Measurements from ENCODE around the gene SPON1. TPM values are rescaled to one million over a fixed set of nuclear protein-coding genes. Genes with fewer than 3 reads are reported as not detected.
"Not testable (repeated sequence)": the region's sequence is repeated elsewhere in the genome, so short reads cannot be mapped to it uniquely, and the experiment has no call there.

SPON1 gene
- total RNA-seq, 1 donor from 2014 or later, result under 0.01 TPM

- no peak for DNase-seq (ENCODE audit: low read depth in 2 of 2)
Observed at GRCh38 chr11:14267861-14268635, 305.5 kb downstream of the SPON1 start.

DNA sequence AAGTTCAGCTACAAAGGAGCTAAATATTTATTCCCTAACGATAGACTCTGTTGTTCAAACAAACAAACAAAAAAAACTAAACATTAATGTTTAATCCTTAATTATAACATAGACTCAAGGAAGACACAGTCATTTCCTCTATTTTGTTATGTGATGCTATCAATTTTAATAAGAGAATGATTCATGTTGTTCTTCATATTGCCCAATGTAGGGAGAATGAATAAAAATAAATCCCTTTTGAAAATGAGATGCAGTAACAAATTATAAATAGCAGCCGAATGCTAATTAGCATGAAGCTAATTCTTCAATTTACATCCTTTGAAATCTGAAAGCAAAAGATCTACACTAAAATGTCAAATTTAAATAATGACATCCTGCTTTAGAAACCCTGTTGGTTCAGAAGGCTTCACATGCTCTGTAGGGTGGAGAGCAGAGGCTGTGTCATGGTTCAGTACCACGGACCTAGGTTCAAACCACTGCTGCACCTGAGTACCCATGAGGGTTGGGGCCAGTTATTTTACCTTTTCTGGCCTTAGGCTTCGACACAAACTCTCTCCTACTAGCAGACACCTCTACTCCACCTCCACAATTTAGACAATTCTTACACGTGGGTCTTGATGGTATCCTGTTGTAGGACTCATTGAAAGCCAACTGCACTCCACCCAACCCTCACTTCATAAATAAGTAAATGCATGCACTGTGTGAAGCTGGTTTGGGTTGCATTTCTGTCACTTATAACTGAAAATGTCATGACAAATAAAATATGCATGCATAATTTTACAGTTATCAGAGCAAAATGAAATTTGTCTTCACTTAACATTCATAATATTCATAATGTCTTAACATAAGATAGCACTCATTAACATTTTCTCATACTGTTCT lies 307.4 kb downstream of the SPON1 start:
- DNase-seq (ENCODE audit: low read depth in 2 of 2), result no peak

DNA sequence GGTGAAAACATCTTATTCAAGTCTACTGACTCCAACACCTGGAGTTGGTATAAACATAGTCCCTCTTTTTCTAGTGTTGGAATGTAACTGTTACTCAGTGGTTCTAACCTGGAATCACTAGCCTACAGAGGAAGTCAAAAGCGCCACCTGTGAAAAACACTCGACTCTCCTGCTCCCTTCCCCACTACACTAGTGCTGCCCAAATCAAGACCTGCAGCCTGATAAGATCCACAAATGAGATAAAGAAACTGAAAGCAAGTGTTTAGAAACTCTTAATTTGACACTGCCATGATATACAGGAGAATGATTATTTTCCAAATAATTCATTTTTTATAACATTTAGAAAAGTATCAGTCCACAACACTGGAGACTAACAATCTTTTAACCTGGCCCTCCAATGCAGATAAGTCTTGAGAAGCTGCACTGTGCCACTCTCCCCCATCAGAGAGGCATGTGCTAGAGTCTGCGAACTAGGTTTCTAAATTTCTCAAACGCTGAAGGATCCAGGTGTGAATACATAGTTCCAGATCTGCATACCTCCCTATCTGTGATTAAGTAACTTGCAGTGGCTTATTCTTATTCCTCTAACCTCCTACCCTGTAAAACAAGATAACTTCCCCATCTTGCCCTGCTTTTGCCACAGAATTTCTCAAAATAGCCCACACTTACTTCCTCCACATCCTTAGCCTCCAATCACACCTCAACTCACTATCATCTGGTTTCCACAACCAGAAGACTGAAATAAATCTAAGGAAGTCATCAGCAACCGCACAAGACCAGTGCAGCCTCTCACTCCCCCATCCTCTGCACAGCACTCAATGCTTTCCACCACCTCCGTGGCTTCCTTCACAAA lies 308.4 kb downstream of the SPON1 start:
- no peak for DNase-seq (ENCODE audit: low read depth in 2 of 2)

DNA sequence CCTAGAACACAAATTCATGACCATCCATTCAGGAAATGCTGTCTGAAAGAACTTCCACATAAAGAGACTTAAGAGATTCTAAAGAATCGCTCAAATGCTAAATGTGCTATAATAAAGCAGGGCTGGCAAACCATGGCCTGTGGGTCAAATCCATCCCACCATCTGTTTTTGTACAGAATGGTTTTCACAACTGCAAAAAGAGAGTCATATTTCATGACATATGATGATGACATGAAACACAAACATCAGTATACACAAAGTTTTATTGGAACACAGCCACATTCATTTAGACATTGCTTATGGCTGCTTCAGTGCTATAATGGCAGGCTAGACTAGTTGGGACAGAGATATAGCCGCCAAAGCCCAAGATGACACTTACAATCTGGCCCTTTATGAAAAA lies 311.4 kb downstream of the SPON1 start:
- no peak for DNase-seq (ENCODE audit: low read depth in 2 of 2)

DNA sequence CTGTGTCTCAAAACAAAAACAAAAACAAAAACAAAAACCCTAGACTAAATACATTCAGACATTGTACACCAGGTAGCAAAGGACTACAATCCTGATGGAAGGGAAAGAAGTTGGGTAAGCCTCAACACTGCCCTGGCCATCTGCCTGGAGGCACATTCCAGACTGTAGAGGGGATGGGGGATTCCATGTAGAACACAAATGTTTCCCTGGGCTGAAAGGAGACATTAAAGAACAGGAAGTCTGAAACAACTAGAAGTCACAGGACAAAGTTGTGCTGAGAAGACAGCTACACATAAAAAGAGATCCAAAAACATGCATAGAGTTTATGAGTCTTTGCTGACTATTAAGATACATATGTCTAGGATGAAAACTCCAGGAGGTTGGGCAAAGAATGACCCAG lies 312.6 kb downstream of the SPON1 start:
- DNase-seq (ENCODE audit: low read depth in 2 of 2), result no peak

GRCh38 chr11:14278869-14279268 lies 316.3 kb downstream of the SPON1 start:
- DNase-seq (ENCODE audit: low read depth in 2 of 2), result not testable (repeated sequence)

GRCh38 chr11:14288189-14288935 lies 325.8 kb downstream of the SPON1 start:
- DNase-seq (ENCODE audit: low read depth in 2 of 2), result peak; percentile 9 to 17

DNA sequence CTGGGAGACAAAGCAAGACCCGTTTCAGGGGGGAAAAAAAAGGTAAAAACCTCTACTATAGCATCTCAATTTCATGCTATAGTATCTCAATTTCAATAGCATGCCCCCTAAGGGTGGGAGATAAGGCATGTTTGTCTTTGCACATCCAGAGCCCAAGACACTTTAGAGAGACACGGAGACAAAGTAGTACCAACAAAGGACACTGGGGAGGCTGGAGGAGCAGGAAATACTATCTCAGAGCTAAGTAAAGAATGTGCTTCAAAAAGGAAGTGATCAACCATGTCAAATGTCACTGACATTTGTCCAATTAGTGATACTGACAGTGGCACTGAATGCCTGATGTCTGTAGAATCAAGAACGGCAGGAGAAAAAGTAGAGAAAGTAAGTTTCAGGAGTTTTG lies 327.9 kb downstream of the SPON1 start:
- DNase-seq (ENCODE audit: low read depth in 2 of 2), result no peak

DNA sequence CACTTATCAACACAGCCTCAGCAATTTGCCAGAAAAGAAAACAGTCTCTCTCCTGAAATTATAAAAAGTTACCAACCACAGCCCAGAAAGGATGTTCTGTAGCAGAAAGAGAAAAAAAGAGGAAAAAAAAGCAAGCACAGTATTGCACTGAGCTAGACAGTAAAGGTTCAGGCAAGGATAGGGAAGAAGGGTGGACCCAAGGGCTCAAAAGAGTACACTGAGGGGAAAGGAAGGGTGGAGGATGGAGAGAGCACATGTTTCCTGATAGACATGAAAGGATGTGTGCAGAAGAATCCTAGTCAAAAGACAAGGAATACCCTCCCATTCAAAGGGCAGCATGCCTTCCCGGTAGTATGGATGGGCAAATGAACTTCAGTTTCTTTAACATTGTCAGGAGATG lies 337.4 kb downstream of the SPON1 start:
- no peak for DNase-seq (ENCODE audit: low read depth in 2 of 2)

- DNase-seq (ENCODE audit: low read depth in 2 of 2), result peak; percentile 65 to 83
Observed at GRCh38 chr11:14300661-14301304, 338.3 kb downstream of the SPON1 start.

GRCh38 chr11:14304601-14305000 lies 342.1 kb downstream of the SPON1 start:
- DNase-seq (ENCODE audit: low read depth in 2 of 2), result no peak

DNA sequence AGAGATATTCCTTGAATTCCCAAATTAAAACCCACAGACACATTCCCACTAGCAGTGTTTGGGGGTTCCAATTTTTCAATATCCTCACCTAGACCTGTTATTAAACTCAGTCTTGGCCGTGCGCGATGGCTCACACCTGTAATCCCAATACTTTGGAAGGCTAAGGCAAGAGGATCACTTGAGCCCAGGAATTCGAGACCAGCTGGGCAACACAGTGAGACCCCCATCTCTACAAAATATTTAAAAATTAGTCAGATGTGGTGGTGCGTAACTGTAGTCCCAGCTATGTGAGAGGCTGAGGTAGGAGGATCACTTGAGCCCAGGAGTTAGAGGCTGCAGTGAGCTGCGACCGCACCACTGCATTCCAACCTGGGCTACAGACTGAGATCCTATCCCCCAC lies 343.1 kb downstream of the SPON1 start:
- no peak for DNase-seq (ENCODE audit: low read depth in 2 of 2)

DNA sequence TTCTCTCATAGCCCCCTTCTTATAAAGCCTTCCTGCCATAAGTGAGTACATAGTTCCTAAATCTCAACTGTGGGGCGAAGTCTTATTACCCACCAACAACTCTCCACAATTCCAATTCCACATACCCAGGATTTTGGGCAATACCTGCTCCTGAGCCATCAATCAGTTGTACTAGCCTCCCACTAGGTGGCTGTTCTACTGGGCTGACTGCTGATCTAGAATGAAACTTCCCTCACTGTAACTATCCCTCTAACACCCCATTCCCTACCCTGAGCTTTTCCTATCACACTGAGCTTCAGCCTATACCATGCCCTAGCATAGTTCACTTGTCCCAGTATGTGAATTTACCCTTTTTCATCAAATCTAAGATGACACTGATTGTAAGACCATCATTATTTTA lies 344.0 kb downstream of the SPON1 start:
- no peak for DNase-seq (ENCODE audit: low read depth in 2 of 2)

DNA sequence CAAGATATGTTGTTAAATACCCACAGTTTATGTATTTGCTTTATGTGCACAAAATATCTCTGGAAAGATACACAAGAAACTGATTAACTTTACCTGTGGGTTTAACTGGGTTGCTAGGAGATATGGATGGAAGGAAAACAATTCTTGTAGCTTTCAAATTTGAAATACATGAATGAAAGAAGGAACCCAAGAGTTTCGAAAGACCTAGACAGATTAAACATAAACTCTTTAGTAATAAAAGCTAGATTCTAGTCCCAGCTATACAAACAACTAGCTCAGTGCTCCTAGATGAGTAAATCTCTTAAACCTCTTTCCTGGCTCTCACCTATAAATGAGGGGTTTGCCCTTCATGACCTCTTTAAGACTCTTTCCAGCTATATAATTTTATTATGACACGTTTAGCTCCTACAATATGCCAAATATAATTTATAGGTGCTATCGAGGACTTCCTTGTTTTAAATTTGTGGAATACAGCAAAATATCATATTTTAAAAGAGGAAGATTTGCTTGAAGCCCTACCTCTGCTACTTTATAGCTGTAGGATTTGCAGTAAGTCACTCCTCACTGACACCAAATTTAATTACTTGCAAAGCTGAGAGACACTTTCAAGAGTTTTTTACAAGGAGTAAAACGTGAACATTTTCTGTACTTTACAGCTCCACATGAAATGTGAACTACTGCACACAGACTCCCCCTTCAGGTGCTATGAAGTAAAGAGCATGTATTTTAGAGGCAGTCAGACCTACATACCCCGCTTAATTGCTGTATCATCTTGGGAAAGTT lies 345.8 kb downstream of the SPON1 start:
- DNase-seq (ENCODE audit: low read depth in 2 of 2), result peak; percentile 26 to 67

GRCh38 chr11:14308897-14309387 lies 346.4 kb downstream of the SPON1 start:
- DNase-seq (ENCODE audit: low read depth in 2 of 2), result no peak

- DNase-seq (ENCODE audit: low read depth in 2 of 2), result no peak
Observed at GRCh38 chr11:14309425-14310192, 347.1 kb downstream of the SPON1 start.

DNA sequence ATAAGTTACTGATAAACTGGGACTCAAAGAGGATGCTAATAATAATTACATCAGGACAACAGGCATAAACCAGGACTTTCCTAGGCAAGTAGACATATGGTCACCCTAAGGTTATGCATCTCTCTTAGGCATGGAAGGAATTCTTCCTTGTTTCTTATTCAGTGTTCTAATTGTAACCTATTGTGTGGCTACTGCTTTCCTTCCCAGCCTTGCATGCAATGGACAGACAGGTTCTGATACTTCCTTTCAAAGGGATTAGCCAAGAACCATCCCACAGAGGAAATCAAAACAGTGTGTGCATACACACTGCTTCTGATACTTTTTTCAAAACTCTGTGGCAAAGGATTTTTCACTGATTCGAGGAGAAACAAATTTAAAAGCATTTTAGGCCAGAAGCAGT lies 348.2 kb downstream of the SPON1 start:
- DNase-seq (ENCODE audit: low read depth in 2 of 2), result peak in 1 of 2 donors; percentile 63

- DNase-seq (ENCODE audit: low read depth in 2 of 2), result no peak
Observed at GRCh38 chr11:14312736-14313438, 350.4 kb downstream of the SPON1 start.

Measured in dermis microvascular lymphatic vessel endothelial cell (primary cell).